GM18861 (cell line): Measurements from ENCODE around the gene GPR180.
"Not testable (repeated sequence)": the region's sequence is repeated elsewhere in the genome, so short reads cannot be mapped to it uniquely, and the experiment has no call there.

ENCODE experiments used
- ATAC-seq: cut with Tn5 transposase; IDR thresholded peaks from one replicate; pipeline ENCODE4 v1.9.1; 2021; ENCODE audit not compliant: unreplicated experiment

The GPR180 gene

DNA sequence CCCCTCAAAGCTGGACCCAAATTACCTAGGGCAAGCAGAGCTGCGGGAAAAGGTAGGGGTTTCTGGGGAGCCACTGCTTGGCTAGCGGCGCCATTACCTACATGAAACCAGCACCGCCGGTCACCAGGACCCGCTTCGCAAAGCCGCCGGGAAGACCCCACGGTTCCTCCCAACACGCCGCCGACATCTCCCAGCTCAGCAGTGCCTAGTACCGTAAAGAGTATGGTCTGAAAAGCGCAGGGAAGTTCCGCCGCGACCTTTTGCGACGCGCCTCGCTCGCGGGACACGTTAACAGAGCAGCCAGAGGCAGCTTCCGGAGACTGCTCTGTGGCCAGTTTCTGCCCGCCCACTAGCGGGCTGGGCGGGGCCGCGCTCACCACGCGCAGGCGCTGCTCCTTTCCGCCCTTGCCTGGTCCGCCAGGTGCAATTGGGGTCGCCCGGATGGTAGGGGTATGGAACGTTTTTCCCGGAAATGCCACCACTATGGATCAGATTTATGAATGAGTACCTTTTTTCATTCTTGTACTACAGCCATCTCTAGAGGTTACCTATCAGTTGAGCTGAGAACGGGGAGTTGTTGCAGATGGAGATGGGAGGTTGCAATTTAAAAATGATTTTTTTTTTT, 5.6 kb upstream of the GPR180 start, which contains the start of gene TGDS:
TSS of gene TGDS (minus strand) at position 203 of the 625 bp plus-strand sequence. CDS start at position 187, 16 bp downstream.
- ATAC-seq, result peak; percentile 97

DNA sequence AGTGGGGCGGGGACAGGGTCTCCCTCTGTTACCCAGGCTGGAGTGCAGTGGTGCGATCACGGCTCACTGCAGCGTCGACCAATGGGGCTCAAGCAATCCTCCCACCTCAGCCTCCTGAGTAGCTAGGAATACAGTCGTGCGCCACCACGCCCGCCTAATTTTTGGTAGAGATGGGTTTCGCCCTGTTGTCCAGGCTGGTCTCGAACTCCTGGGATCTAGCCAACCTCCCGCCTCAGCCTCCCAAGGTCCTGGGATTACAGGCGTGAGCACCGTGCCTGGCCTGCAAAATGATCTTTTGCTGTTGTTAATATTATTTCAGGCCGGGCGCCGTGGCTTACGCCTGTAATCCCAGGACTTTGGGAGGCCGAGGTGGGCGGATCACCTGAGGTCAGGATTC, 5.1 kb upstream of the GPR180 start:
- ATAC-seq, result no peak

DNA sequence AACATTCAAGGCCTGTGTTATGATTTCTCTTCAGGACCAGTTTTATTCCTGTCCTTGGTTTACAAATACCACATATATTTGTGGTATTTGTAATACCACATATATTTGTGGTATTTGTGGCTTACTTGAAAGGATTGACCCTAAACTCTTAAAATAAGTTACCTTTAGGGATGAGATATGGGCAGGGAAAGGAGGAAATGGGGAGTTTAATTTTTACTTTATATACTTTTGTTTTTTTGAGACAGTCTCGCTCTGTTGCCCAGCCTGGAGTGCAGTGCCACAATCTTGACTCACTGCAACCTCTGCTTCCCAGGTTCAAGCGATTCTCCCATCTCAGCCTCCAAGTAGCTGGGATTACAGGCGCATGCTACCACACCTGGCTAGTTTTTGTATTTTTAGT, 3.4 kb upstream of the GPR180 start:
- no peak for ATAC-seq

DNA sequence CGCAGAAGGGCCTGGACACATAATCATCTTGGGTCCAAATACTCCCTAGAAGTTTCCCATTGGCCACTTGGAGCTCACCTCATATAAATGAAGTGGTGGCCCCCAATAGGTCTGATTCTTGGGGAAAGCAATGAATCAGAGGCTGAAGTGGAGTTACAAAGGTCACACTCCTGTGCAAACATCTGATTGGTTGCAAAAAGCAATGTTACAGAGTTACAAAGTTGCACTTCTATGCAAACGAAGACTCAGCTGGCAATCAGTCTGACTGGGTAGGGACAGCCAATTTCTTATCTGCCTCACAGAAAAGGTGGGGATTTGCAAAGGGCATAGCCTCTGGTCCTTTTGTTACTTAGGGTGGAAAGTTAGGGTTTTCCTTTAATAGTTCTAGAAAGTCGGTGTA, 1.8 kb upstream of the GPR180 start:
- ATAC-seq, result no peak

DNA sequence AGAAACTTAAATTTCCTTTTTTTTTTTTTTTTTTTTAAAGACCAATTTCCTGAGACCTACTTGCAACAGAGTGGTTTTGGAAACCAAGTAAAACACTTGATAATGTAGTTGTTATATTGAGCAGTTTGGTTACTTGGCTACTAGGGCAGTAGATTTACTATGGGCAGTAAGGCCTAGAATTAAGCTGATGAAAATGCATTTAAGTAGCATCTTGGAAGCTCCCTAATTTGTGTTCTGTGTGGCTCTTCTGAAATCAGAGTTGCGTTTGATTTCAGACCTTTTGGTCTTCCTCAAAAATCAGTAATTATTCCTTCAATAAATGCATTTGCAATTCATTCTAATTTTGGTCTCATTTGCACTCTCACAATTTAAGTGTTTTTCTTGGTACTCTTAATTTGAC, 810 bp downstream of the GPR180 start:
- ATAC-seq, result no peak

DNA sequence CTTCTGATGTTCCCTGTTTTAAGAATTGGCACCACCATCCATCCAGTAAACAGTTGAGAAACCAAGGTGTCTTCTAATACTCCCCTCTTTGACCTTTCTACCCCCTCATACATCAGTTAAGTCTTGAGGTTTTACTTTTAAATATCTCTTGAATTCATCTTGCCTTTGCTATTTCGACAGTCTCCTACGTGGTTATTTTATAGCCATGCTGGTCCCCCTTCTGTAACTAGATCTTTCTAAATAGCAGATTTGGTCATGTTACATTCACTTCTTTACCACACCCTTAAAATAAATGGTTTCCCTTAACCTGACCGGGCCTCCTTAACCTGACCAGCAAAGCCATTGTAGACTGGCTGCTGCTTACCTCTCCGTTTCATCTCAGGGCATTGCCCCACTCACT, 5.4 kb downstream of the GPR180 start:
- no peak for ATAC-seq

DNA sequence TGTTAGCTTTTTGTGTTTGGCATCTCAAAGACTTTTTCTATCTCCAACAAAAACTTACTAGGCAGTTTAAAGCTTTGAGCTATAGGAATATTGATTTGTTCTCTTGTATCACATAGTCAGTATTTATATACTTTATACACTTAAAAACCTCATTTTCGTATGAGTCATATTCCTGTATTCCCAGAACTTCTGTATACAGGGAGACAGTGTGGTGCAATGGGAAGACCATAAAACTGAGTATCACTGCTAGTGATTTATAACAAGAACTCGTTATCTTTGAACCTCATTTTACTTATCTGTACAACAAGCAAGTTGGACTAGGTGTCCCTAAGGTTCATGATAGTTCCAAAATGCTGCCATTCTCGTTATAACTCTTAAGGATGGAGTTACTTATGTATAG, 6.3 kb downstream of the GPR180 start:
- ATAC-seq, result no peak

DNA sequence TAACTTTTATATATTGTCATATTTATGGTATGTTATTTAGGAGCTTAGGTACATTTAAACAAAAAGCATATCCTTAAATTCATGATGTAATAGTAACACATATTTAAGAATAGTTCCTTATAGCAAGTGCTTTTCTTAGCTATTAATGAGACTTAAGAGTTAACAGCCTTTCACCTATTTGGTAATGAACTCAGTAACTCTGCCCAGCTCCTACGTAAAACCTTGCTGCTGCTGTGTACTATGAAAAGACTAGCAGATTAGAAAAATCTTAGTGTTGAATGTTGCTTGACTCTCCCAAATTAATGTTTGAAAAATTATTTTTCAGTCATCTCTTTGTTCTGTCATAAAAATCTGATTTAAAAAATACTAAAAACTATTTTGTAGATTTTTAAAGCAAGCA, 6.9 kb downstream of the GPR180 start:
- no peak for ATAC-seq

DNA sequence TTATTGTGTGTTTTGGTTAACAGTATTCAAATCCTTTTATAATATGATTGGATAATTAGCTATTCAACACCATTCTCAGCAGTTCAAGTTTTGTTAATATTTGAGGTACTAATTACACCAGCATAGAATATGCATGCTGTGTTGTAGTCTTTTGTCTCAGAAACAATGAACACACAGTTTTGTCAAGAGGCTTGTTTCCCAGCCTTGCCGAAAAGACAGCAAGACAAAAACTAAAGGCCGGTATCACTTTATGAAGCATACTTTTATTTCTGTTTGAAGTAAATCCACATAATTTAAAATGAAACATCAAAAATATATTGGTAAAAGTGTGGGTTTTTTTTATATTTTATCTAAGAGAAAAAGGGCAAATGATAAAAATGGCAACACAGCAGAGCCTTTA, 7.5 kb downstream of the GPR180 start:
- ATAC-seq, result no peak

DNA sequence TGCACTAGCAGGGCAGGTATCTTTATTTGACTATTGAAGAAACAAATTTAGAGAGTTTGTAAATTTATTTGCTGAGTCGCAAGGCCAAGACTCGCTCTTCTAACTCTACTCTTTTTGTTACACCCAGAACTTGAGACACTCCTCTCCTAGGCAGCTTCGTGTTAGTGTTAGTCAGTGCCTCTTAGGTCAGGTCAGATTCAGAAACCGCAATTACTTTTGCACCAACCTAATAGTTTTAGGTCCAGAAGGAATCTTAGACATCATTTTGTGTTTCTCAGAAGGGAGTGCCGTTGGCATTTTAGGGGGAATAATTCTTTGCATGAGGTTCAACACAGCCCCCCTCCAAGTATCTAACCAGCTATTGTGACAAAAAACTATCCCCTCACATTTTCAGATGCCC, 8.8 kb downstream of the GPR180 start:
- ATAC-seq, result no peak

DNA sequence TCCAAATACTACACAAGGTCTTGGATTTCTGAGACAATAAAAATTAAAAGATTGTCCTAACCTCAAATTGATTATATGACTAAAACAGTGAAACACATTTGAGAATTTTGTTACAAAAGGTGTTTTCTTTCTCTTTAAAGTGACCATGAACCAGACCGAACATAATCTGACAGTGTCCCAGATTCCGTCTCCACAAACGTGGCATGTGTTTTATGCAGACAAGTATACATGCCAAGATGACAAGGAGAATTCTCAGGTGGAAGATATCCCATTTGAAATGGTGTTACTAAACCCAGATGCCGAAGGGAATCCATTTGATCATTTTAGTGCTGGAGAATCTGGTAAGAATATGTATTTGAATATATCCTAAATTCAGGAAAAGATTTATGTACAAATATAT, 10.4 kb downstream of the GPR180 start:
- no peak for ATAC-seq

DNA sequence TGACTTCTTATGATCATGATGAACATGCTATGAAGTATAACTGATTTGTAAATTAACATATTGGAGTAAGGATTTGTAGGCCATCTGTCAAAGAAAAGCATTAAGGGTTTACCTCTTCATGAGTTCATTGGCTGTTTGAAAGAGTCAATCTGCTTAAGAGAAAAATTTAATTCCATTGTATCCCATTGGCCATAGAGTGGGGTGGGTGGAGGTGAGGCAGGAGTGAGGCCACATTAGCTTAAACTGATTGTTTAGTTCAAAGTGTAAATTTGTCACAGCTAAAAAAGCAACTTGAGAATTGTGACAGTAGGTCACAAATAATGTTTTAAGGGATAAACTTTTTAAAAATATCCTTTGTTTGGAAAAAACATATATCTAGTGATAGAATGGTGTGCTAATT, 11.4 kb downstream of the GPR180 start:
- no peak for ATAC-seq

DNA sequence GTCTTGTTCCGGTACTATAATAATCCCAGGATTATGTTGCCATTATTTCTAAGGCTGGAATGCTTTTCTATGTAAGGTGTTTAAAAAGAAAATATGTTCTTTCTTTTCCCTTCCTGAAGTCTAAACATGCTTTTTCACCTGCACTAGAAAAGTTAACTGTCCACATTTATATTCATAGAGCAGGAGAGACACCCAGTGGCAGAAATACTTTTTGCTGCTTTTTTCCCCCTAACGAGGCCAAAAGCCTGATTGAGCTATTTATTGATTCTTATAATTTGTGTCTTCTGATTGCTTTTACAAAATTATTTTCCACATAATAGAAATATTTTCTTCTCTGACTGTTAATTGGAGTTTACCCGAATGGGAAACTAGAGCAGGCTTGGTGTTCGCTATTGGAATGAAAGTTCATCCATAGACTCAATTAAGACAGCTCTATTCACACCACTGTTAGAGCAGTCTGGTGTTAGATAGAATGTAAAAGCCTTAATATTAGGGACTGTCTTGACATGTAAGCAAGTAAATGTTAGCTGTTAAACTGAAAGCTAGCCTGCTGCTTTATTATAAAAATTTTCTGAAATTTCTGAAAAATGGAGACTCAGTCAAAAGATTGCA, 15.8 kb downstream of the GPR180 start:
- peak; percentile 58 for ATAC-seq

DNA sequence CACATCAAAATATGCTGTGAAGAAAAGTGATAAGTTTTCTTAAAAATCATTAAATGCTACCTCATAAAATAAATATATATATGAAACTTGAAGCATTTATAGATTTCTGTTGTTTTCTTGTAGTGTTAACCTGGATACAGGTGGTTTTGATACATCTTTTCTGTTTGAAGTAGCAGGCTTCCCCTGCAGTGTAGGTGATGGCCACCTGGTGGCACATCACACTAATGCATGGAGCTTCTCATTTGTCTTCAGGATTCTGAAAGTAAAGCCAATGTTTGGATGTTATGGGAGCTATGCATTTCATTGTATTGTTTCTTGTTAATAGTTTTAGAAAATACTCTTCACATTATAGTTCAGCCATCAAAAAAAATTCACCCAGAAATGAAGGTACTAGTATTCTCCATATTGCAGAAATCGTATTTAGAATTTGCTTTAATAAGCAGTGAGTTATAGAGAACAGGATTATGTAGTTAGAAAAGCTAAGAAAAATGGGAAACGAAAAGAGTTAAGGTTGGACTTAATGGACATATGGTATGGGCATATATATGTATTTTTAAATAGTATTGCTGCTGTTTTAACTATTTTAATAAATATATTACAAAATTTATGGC, 18.7 kb downstream of the GPR180 start:
- peak; percentile 83 for ATAC-seq

DNA sequence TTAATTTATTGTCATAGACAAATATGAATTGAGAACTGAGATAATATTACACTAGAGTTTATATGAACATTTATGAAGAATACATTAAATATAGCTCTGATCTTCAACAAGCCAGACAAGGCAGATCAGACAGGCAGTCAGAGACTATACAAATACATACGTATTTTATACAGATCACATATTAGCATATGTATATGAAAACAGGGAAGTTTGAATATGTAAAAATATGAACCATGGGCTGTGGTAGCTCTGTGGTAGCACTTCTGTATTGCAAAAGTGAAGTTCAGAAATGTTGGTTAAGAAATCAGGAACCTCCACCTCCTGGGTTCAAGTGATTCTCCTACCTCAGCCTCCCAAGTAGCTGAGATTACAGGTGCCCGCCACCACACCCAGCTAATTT, 20.7 kb downstream of the GPR180 start:
- no peak for ATAC-seq

DNA sequence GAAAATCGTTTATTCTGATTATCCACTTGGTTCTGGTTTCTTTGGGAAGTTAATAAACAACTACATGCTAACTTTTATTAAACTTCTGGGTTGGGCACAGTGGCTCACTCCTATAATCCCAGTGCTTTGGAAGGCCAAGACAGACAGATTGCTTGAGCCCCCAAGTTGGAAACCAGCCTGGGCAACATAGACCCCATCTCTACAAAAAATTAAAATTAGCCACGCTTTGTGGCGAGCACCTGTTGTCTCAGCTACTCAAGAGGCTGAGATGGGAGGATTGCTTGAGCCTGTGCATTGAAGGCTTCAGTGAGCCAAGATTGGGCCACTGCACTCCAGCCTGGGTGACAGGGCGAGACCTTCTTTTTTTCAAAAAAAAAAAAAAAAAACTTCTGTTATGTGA, 21.7 kb downstream of the GPR180 start:
- ATAC-seq, result no peak

DNA sequence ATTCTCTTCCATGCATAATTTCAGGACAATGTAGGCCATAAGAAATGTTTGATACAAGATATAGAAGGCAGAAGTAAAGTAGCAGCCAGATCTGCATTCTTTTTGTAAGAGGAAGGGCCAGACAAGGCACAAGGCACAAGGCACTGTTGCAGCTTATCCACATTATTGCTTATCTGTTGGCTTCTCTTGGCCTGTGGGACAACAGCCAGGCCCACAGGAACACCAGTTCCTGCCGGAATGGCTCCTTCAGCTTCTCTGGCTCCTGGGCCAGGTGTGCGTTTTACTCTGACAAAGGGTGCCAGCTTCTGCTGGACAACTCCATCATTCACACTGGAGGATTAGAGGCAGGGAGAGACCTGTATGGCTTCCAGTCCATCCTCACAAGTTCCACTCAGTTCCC, 29.2 kb downstream of the GPR180 start:
- ATAC-seq, result no peak

DNA sequence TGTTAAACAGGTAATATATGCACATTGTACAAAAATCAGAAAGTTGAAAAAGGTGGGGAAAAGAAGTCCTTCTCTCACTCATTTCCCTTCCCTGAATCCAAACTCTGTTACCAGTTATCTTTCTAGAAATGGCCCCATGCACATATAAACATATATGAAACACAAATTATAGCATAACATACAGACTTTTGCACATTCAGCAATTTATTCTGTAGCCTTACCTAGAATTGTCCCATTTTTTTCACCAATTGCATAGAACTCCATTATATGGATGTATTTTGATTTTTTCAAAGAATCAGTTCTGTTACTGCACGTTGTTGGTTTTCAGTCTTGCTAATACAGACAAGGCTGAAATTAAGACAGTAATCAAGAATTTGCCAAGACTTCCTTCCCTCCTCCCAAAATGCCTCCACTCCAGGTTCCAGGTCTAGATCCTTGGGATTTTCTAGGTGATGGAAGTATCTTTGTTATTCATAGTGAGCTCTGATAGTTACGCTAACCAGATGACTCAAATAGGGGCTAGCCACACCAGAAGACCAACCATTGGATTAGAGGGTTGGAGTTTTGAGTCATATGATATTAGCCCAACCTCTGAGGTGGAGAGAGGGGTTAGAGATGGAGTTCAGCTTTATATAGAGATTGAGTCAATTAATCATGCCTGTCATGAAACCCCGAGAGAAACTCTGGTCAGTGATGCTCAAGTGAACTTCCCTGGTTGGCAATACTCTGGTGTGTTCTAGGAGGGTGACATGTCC, 30.7 kb downstream of the GPR180 start:
- no peak for ATAC-seq

DNA sequence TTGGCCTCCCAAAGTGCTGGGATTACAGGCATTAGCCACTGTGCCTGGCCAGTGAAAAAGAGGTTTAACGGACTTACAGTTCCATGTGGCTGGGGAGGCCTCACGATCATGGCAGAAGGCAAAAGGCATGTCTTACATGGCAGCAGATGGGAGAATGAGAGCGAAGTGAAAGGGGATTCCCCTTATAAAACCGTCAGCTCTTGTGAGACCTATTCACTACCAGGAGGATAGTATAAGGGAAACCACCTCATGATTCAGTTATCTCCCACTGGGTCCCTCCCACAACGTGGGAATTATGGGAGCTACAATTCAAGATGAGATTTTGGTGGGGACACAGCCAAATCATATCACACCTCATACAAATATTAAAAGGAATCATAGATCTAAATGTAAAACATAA, 34.4 kb downstream of the GPR180 start:
- ATAC-seq, result not testable (repeated sequence)

DNA sequence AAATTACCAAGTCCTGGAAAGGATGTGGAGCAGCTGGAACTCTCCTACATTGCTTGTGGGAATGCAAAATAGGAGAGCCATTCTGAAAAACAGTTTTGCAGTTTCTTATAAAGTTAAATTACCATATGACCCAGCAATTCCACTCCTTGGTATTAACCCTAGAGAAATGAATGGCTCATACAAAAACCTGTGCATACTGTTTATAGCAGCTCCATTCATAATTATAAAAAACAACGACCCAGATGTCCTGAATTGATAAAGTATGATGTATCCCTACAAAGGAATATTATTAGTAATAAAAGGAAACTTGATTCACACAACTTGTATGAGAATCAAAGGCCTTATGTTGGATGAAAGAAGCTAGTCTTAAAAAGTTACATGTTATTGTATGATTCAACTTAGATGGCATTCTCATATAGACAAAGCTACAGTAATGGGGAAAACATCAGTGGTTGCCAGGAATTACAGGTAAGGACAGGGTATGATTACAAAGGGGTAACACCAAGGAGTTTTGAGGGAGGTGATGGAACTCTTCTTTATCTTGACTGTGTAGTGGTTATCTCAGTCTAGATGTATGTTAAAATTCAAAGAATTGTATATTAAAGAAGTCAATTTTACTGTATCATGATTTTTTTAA, 35.4 kb downstream of the GPR180 start:
- ATAC-seq, result no peak

DNA sequence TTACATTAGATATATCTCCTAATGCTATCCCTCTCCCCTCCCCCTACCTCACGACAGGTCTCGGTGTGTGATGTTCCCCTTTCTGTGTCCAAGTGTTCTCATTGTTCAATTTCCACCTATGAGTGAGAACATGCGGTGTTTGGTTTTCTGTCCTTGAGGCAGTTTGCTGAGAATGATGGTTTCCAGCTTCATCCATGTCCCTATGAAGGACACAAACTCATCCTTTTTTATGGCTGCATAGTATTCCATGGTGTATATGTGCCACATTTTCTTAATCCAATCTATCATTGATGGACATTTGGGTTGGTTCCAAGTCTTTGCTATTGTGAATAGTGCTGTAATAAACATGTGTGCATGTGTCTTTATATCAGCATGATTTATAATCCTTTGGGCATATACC, 36.0 kb downstream of the GPR180 start:
- not testable (repeated sequence) for ATAC-seq
